ENCODE measurements around the gene ARL2BP.

ARL2BP gene

GRCh38 chr16:57204675-57205074 lies 40.4 kb upstream of the ARL2BP start:
- H3K27ac ChIP-seq: no peak overlapping the region
- no peak for TF ChIP-seq CTCF (conservative IDR thresholded peaks at IDR 0.05; ENCODE audit: low read depth)
- ChIA-PET POLR2A (ENCODE audit: low non-redundant PET) (no interaction called here), CTCF (no interaction called here)
- DNase-seq (ENCODE audit: low spot score): no peak

GRCh38 chr16:57208926-57209325 lies 36.1 kb upstream of the ARL2BP start:
- DNase-seq (ENCODE audit: low spot score): no peak
- TF ChIP-seq CTCF (conservative IDR thresholded peaks at IDR 0.05; ENCODE audit: low read depth): no peak
- POLR2A ChIA-PET (ENCODE audit: low non-redundant PET): no interaction called here
- CTCF ChIA-PET: no interaction called here
- no peak overlapping the region for H3K27ac ChIP-seq

- no peak for TF ChIP-seq CTCF (conservative IDR thresholded peaks at IDR 0.05; ENCODE audit: low read depth)
- ChIA-PET POLR2A (ENCODE audit: low non-redundant PET) (no interaction called here), CTCF (no interaction called here)
- DNase-seq (ENCODE audit: low spot score): no peak
- no peak overlapping the region for H3K27ac ChIP-seq
These were observed 35.3 kb upstream of the ARL2BP start for GRCh38 chr16:57209780-57210179.

- no peak overlapping the region for H3K27ac ChIP-seq
- ChIA-PET CTCF (interaction anchor here (0.7 kb wide), 1 partner anchor 161 kb away, joined by 4 read pairs; no protein-coding TSS in a partner anchor), POLR2A (ENCODE audit: low non-redundant PET) (no interaction called here)
- TF ChIP-seq CTCF (conservative IDR thresholded peaks at IDR 0.05; ENCODE audit: low read depth): no peak
- peak; percentile 59 for DNase-seq (ENCODE audit: low spot score)
These were observed 31.6 kb upstream of the ARL2BP start for GRCh38 chr16:57213462-57213861.

- no peak for TF ChIP-seq CTCF (conservative IDR thresholded peaks at IDR 0.05; ENCODE audit: low read depth)
- no peak for DNase-seq (ENCODE audit: low spot score)
- ChIA-PET POLR2A (ENCODE audit: low non-redundant PET) (no interaction called here), CTCF (no interaction called here)
- H3K27ac ChIP-seq: no peak overlapping the region
These were observed 28.1 kb upstream of the ARL2BP start for GRCh38 chr16:57216968-57217367.

GRCh38 chr16:57223057-57223456 lies 22.0 kb upstream of the ARL2BP start:
- ChIA-PET CTCF (interaction anchor here (0.6 kb wide), 1 partner anchor 178 kb away, joined by 5 read pairs; no protein-coding TSS in a partner anchor), POLR2A (ENCODE audit: low non-redundant PET) (no interaction called here)
- no peak for TF ChIP-seq CTCF (conservative IDR thresholded peaks at IDR 0.05; ENCODE audit: low read depth)

More at GRCh38 chr16:57223057-57223456, 22.0 kb upstream of the ARL2BP start:
- no peak overlapping the region for H3K27ac ChIP-seq
- DNase-seq (ENCODE audit: low spot score): no peak

Measured in RWPE1 (cell line).